Upper lobe of left lung (tissue), 6 donors: ENCODE data around the gene MTHFD2L. TPM values are rescaled to one million over a fixed set of nuclear protein-coding genes. Genes with fewer than 3 reads are reported as not detected.

Experiments
- ATAC-seq, 2 donors: fragments of 200-7000 bp; cut with Tn5 transposase; one replicate each; pipeline ENCODE4 v1.9.1; 2022; ENCODE audit warnings: mild to moderate bottlenecking in 2 of 2, moderate library complexity in 2 of 2; ENCODE audit not compliant: low FRiP score in 2 of 2
- DNase-seq, 2 donors: peaks; one replicate each; pipeline ENCODE4 v3.0.0-alpha.2; 2019 to 2020
- H3K27ac ChIP-seq, 4 donors: fragments of 200-600 bp; sonication (generic); one replicate each; pipeline ENCODE4 v1.5.1; 2016 to 2019
- H3K27me3 ChIP-seq, 4 donors: fragments of 200-600 bp; sonication (generic); one replicate each; pipeline ENCODE4 v1.5.1; 2017 to 2019
- H3K36me3 ChIP-seq, 4 donors: fragments of 200-600 bp; sonication (generic); one replicate each; pipeline ENCODE4 v1.5.1; 2016 to 2019
- H3K4me1 ChIP-seq, 4 donors: fragments of 200-600 bp; sonication (generic); one replicate each; pipeline ENCODE4 v1.5.1; 2018 to 2019
- H3K4me3 ChIP-seq, 4 donors: fragments of 200-600 bp; sonication (generic); one replicate each; pipeline ENCODE4 v1.5.1; 2017 to 2019; ENCODE audit warnings: mild to moderate bottlenecking in 2 of 4, moderate library complexity in 1 of 4
- H3K9me3 ChIP-seq, 4 donors: fragments of 200-600 bp; sonication (generic); one replicate each; pipeline ENCODE4 v1.5.1; 2018 to 2019
- CTCF ChIP-seq, 6 experiments: fragments of 450-650 bp in 4 of 6; fragments of 200-600 bp in 2 of 6; sonication (generic) in 2 of 6; IDR thresholded peaks; one replicate each; pipeline ENCODE4 v1.5.1; 2016 to 2019; ENCODE audit warnings: antibody characterized with exemption in 6 of 6
- EP300 ChIP-seq, 4 donors: sonication (generic); formaldehyde crosslinking; IDR thresholded peaks; one replicate each; pipeline ENCODE4 v1.5.1; 2017; ENCODE audit warnings: antibody characterized with exemption in 4 of 4, control low read depth in 2 of 4
- POLR2A ChIP-seq, 4 donors: fragments of 450-650 bp; IDR thresholded peaks; one replicate each; pipeline ENCODE4 v1.5.1; 2016 to 2017; ENCODE audit warnings: antibody characterized with exemption in 4 of 4, mild to moderate bottlenecking in 2 of 4
- POLR2AphosphoS5 ChIP-seq, 2 donors: sonication (generic); formaldehyde crosslinking; IDR thresholded peaks; one replicate each; pipeline ENCODE4 v1.5.1; 2017; ENCODE audit warnings: antibody characterized with exemption in 2 of 2
- WGBS, 2 donors: methylation state at CpG; one replicate each; pipeline ENCODE4 v1.1.5; 2017 to 2018; 5-methylcytosine and 5-hydroxymethylcytosine counted together
- total RNA-seq, 6 donors: library from RNA; depleted of rRNA in 4 of 6; stranded (reverse); fragments of >200 nt in 4 of 6; gene quantifications; one replicate each; pipeline versions ENCODE4 v1.1.0 to v1.2.1, GENCODE V29; 2016 to 2021
- donor health status: DM: no; HTN: no; CAD: no; lungs with moderate emphysema.
- donor health status: DM: no; HTN: yes; CAD: no; lungs with severe emphysema.

MTHFD2L gene
- total RNA-seq, 6 donors from 2014 or later = 4.9 to 23.6 (median 12.8) TPM

DNA sequence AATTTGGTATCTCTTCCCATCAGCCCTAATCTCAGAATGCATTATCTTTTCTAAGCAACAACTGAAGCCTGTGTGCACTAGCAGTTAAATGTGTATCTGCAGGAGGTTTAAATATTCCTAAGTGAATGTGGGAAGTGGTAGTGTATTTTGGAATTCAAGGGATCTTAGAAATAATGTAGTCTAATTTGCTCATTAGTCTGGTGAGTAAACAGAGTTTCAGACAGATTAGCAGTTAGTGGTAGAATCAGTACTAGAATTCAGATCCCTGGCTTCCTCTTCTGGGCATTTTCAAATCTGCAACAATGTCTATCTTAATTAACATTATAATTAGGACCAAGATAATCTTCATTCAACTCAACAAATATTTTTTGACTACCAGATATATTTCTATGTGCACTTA is 47.2 kb upstream of the MTHFD2L start:
- no peak for DNase-seq
- H3K36me3 ChIP-seq = no peaks in the 10 kb centered on the region
- H3K27ac ChIP-seq = peak overlapping the region in 3 of 4 donors; percentile 59 to 83 (median 76)
- H3K4me3 ChIP-seq = no peak overlapping the region
- no peaks in the 10 kb centered on the region for H3K9me3 ChIP-seq
- H3K27me3 ChIP-seq = no peaks in the 10 kb centered on the region
- no peak for ATAC-seq
- peaks cover 16 to 33% (median 23%) of the 10 kb centered on the region in 4 donors for H3K4me1 ChIP-seq
- no peak for TF ChIP-seq CTCF (IDR thresholded peaks at IDR 0.05)
- TF ChIP-seq EP300 (IDR thresholded peaks at IDR 0.05) = no peak
- TF ChIP-seq POLR2AphosphoS5 (IDR thresholded peaks at IDR 0.05) = no peak
- no peak for TF ChIP-seq POLR2A (IDR thresholded peaks at IDR 0.05)

- WGBS, 2 donors = 58 to 82% methylated on average over 5 of the region's 5 CpGs
- no peak overlapping the region for H3K4me3 ChIP-seq
- H3K4me1 ChIP-seq = peaks cover 18 to 35% (median 25%) of the 10 kb centered on the region in 4 donors
- H3K36me3 ChIP-seq = no peaks in the 10 kb centered on the region
- no peak for ATAC-seq
- no peak for DNase-seq
- peak overlapping the region; percentile 59 to 83 (median 76) for H3K27ac ChIP-seq
- H3K9me3 ChIP-seq = no peaks in the 10 kb centered on the region
- TF ChIP-seq EP300 (IDR thresholded peaks at IDR 0.05) (no peak), CTCF (IDR thresholded peaks at IDR 0.05) (no peak), POLR2A (IDR thresholded peaks at IDR 0.05) (no peak), POLR2AphosphoS5 (IDR thresholded peaks at IDR 0.05) (no peak)
- no peaks in the 10 kb centered on the region for H3K27me3 ChIP-seq
Measured at GRCh38 chr4:74111306-74111975, 46.5 kb upstream of the MTHFD2L start.

GRCh38 chr4:74111990-74112389 is 45.9 kb upstream of the MTHFD2L start:
- ATAC-seq = peak; percentile 73 to 90
- TF ChIP-seq POLR2A (IDR thresholded peaks at IDR 0.05) (peak in 1 of 4 donors; percentile 29), POLR2AphosphoS5 (IDR thresholded peaks at IDR 0.05) (peak; percentile 60 to 71), EP300 (IDR thresholded peaks at IDR 0.05) (peak; percentile 31 to 99 (median 76)), CTCF (IDR thresholded peaks at IDR 0.05) (peak in 1 of 6 experiments; percentile 17)
- no peaks in the 10 kb centered on the region for H3K9me3 ChIP-seq
- no peaks in the 10 kb centered on the region for H3K27me3 ChIP-seq
- WGBS, 2 donors = 71 to 100% methylated on average over 3 to 5 of the region's 5 CpGs
- peaks cover 18 to 41% (median 30%) of the 10 kb centered on the region in 4 donors for H3K4me1 ChIP-seq
- no peaks in the 10 kb centered on the region for H3K36me3 ChIP-seq
- no peak overlapping the region for H3K4me3 ChIP-seq
- peak in 1 of 2 donors; percentile 85 for DNase-seq
- peak overlapping the region; percentile 63 to 83 (median 71) for H3K27ac ChIP-seq

DNA sequence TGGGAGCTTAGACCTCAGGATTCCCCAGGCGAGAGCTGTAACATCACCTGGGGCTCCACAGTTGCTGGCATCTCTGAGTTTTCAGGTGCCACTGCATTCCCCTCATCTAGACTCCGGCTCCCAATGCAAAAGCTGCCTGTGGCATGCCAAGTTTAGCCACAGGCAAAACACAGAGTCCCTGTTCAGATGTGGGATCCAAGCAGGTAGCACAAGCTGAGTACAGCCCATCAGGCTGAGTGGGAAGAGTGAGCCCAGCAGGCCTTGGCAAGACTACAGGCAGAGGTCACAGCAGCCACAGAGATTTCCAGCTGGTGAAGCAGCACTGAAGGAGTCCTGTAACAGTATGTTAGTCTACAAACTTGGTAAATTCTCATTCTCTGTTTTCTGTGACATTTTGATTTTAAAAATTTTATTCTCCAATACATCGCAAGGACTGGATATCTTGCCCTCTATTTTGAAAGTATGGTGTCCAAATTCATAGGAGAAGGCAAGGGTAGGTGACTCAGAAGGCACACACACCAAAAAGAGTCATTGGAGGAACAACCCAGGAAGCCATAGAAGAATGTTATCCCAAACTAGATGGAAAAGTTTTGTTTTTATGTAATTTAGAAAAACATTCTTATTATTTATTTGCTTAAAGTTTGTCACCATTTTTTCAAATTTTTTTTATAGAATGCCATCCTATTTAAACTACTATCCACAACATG is 45.4 kb upstream of the MTHFD2L start:
- Histone ChIP-seq H3K36me3 (no peaks in the 10 kb centered on the region), H3K27me3 (no peaks in the 10 kb centered on the region), H3K4me1 (peaks cover 22 to 47% (median 35%) of the 10 kb centered on the region in 4 donors), H3K9me3 (no peaks in the 10 kb centered on the region), H3K4me3 (no peak overlapping the region), H3K27ac (peak overlapping the region; percentile 63 to 83 (median 71))
- 90 to 96% methylated on average over 1 to 3 of the region's 3 CpGs for WGBS, 2 donors
- TF ChIP-seq EP300 (IDR thresholded peaks at IDR 0.05) = no peak
- TF ChIP-seq POLR2A (IDR thresholded peaks at IDR 0.05) = no peak
- no peak for TF ChIP-seq CTCF (IDR thresholded peaks at IDR 0.05)
- no peak for TF ChIP-seq POLR2AphosphoS5 (IDR thresholded peaks at IDR 0.05)
- DNase-seq (peak in 1 of 2 donors; percentile 34), ATAC-seq (no peak)
